ENCODE measurements around the gene CXCL9.
"Not testable (repeated sequence)": the region's sequence is repeated elsewhere in the genome, so short reads cannot be mapped to it uniquely, and the experiment has no call there.

Gene CXCL9

DNA sequence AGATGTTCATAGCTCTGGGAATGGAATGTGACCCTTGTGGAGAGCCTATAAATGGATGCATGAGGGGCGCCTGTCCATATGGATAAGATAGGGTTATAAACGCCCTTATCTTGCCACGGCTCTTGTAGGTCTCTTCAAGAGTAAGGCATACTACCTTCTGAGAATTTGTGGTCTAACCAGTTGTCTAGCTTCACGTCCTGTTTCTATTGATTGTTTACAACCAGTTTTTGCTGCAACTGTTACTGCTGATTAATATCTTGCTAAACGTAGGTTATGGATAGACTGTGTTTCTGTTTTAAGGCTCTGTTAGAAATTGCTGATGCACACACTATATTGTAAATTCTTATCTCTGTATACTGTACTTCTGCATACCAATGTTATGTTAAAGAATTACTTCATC, 52.5 kb downstream of the CXCL9 start:
- not testable (repeated sequence) for DNase-seq (ENCODE audit: low spot score)

DNA sequence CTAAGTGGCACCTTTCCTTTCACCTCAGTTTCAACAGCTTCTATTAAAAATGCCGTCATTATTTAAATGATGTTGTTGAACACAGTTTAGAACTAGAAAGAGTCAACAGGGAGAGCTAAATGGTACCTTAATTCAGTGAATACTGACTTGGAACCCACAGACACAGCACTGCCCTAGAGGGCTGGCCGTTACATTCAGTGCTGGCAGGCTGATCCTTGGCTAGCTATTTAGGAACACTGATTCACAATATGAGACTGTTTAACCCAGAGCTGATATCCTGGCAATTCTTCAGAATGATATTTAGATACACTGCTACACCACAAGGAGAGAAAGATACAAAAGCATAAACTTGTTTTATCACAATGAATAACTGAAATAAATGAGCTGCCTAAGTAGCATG, 53.8 kb downstream of the CXCL9 start:
- no peak for DNase-seq (ENCODE audit: low spot score)

Measured in kidney tubule cell (primary cell).